ENCODE data around the gene PLCD4. TPM values are rescaled to one million over a fixed set of nuclear protein-coding genes. Genes with fewer than 3 reads are reported as not detected.

The PLCD4 gene
- polyA plus RNA-seq, 2 of the 4 experiments (the other 2 are of a cell fraction): 1.2 to 2.8 TPM

DNA sequence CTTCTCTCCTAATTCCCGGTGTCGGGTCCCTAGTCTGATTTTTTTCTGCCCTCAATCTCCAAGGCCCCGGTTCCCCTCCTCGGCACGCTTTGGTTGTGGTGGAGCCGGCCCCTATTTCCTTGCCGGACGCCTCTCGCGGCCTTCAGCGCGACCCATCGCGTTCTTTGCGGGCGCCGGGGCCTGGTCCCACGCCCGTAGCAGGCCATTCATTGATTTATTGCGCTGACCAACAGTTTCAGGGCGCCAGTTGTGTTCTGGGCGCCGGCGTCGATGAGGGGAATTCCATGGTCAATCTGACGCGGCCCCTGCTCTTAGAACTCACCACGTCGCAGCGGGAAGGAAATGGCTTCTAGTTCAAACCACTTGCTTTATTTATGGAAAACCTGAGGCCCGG is 38.7 kb upstream of the PLCD4 start (continued):
- TF ChIP-seq KDM5A (IDR thresholded peaks at IDR 0.05): peak; percentile 56; the same call in 1 of the 2 replicates
- TF ChIP-seq TFCP2L1 (CRISPR knock-in tag; IDR thresholded peaks at IDR 0.05): 0 out of 2 replicates have a peak, but pooled peaks have one; percentile 1
- TF ChIP-seq EHF (CRISPR knock-in tag; IDR thresholded peaks at IDR 0.05): no peak
- no peak for TF ChIP-seq ZC3H11A (IDR thresholded peaks at IDR 0.05)
- TF ChIP-seq NPAS2 (CRISPR knock-in tag; IDR thresholded peaks at IDR 0.05; ENCODE audit: borderline replicate concordance): no peak
- TF ChIP-seq, protein P1, sequence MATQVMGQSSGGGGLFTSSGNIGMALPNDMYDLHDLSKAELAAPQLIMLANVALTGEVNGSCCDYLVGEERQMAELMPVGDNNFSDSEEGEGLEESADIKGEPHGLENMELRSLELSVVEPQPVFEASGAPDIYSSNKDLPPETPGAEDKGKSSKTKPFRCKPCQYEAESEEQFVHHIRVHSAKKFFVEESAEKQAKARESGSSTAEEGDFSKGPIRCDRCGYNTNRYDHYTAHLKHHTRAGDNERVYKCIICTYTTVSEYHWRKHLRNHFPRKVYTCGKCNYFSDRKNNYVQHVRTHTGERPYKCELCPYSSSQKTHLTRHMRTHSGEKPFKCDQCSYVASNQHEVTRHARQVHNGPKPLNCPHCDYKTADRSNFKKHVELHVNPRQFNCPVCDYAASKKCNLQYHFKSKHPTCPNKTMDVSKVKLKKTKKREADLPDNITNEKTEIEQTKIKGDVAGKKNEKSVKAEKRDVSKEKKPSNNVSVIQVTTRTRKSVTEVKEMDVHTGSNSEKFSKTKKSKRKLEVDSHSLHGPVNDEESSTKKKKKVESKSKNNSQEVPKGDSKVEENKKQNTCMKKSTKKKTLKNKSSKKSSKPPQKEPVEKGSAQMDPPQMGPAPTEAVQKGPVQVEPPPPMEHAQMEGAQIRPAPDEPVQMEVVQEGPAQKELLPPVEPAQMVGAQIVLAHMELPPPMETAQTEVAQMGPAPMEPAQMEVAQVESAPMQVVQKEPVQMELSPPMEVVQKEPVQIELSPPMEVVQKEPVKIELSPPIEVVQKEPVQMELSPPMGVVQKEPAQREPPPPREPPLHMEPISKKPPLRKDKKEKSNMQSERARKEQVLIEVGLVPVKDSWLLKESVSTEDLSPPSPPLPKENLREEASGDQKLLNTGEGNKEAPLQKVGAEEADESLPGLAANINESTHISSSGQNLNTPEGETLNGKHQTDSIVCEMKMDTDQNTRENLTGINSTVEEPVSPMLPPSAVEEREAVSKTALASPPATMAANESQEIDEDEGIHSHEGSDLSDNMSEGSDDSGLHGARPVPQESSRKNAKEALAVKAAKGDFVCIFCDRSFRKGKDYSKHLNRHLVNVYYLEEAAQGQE (IDR thresholded peaks at IDR 0.05): peak; percentile 53
- TF ChIP-seq, protein P2, sequence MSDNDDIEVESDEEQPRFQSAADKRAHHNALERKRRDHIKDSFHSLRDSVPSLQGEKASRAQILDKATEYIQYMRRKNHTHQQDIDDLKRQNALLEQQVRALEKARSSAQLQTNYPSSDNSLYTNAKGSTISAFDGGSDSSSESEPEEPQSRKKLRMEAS (IDR thresholded peaks at IDR 0.05): no peak
- no peak for TF ChIP-seq RNF2 (IDR thresholded peaks at IDR 0.05; ENCODE audit: borderline replicate concordance, low read depth)
- TF ChIP-seq CBX2 (IDR thresholded peaks at IDR 0.05; ENCODE audit: borderline replicate concordance, low read depth): no peak
- no peak for TF ChIP-seq FOXS1 (CRISPR knock-in tag; IDR thresholded peaks at IDR 0.05)
- TF ChIP-seq, protein P3, sequence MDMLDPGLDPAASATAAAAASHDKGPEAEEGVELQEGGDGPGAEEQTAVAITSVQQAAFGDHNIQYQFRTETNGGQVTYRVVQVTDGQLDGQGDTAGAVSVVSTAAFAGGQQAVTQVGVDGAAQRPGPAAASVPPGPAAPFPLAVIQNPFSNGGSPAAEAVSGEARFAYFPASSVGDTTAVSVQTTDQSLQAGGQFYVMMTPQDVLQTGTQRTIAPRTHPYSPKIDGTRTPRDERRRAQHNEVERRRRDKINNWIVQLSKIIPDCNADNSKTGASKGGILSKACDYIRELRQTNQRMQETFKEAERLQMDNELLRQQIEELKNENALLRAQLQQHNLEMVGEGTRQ (IDR thresholded peaks at IDR 0.05): no peak
- TF ChIP-seq HOXB13 (CRISPR knock-in tag; IDR thresholded peaks at IDR 0.05; ENCODE audit: low read depth): no peak
- TF ChIP-seq POLR2AphosphoS2 (conservative IDR thresholded peaks at IDR 0.05; ENCODE audit: low read length): no peak
- no peak for TF ChIP-seq NR3C1 (IDR thresholded peaks at IDR 0.05)

DNA sequence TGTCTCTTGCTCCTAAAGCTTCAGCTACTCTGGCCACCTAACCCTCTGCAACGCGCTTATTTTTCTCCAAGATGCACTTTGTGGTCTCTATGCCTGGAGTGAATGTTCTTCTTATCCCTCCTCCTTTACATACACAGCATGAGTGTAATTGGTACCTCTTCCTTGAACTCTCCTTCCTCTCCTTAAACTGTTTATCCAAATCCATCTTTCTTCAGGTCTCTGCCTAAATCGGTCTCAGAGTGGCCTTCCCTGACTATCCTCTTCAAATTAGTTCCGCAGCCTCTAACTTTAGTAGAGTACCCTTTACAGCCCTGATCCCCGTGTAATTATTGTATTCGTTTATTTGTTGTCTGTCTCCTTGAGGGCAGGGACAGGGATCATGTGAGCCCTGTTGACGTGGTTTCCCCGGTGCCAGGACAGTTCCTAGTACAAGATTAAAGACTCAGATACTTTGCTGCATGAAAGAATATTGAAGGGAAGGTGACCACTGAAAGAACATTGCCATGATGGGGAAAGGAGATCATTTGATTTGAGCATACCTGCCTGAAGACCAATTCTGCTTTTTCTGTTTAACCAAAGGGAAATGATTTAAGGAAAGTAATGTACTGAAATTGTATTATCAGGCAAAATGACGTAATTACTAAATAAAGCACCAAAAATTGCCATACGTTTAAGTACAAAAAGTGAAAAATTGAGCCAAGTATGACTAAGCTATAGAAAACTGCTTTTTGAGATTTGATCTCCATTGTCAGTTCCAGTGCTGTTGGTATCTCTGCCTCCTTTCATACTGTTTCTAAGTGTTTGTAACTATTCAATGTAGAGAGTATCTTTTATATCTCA is 37.8 kb upstream of the PLCD4 start:
- peak overlapping the region; percentile 87 to 94 for H3K27ac ChIP-seq
- no peak for TF ChIP-seq MYC (IDR thresholded peaks at IDR 0.05; ENCODE audit: borderline replicate concordance, low read length)
- no peak for TF ChIP-seq HDAC2 (IDR thresholded peaks at IDR 0.05)
- no peak for TF ChIP-seq HOXB13 (CRISPR knock-in tag; IDR thresholded peaks at IDR 0.05; ENCODE audit: low read depth)
- TF ChIP-seq, protein P4, sequence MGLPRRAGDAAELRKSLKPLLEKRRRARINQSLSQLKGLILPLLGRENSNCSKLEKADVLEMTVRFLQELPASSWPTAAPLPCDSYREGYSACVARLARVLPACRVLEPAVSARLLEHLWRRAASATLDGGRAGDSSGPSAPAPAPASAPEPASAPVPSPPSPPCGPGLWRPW (IDR thresholded peaks at IDR 0.05): no peak
- no peak for TF ChIP-seq GATA3 (IDR thresholded peaks at IDR 0.05; ENCODE audit: borderline replicate concordance)
- H3K4me1 ChIP-seq: peaks cover 22% of the 10 kb centered on the region
- DNase-seq (ENCODE audit: low read depth in 1 of 2, low spot score in 1 of 2): peak in 1 of 2 experiments; percentile 24
- H3K4me3 ChIP-seq: peak overlapping the region; percentile 74
- ATAC-seq: no peak
- 5% methylated on average over 10 of the region's 10 CpGs for WGBS (ENCODE audit: missing lambda C conversion rate)
- H3K9me3 ChIP-seq: no peaks in the 10 kb centered on the region
- ChIA-PET CTCF (interaction anchor here (1.0 kb wide), 1 partner anchor 287 kb away, joined by 3 read pairs; no protein-coding TSS in a partner anchor), POLR2A (no interaction called here)
- H3K4me2 ChIP-seq: peak overlapping the region; percentile 89
- FAIRE-seq: no peak

DNA sequence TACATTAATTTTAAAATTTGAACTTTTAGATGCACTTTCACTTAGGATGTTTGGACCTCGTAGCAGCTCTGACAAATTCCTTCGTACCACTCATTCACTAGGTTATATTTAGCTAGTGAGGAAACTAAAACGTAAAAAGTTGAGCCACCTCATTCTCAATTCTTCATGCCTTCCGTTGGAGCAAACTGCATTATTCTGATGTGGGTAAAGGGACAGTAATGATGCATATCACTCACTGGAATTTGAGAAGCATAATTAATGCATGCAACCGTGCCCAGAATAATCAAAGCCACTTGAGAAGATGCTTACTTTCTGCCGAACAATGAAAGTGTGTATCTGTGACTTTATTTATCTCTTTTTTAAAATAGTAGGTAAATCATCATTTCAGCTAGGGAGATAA is 36.8 kb upstream of the PLCD4 start:
- no peak for ATAC-seq
- ChIA-PET CTCF (interaction anchor here (0.7 kb wide), 1 partner anchor 95 kb away, joined by 4 read pairs; no protein-coding TSS in a partner anchor), POLR2A (no interaction called here)
- H3K27ac ChIP-seq: no peak overlapping the region
- no peaks in the 10 kb centered on the region for H3K9me3 ChIP-seq
- FAIRE-seq: no peak
- peaks cover 22% of the 10 kb centered on the region for H3K4me1 ChIP-seq
- peak overlapping the region; percentile 74; the same call in 2 of the 3 replicates for H3K4me3 ChIP-seq
- peak overlapping the region; percentile 89 for H3K4me2 ChIP-seq
- no peak for DNase-seq (ENCODE audit: low read depth in 1 of 2, low spot score in 1 of 2)
- TF ChIP-seq RAD21 (conservative IDR thresholded peaks at IDR 0.05 in 1 of 2, IDR thresholded peaks at IDR 0.05 in 1 of 2) (no peak), TFCP2L1 (CRISPR knock-in tag; IDR thresholded peaks at IDR 0.05) (no peak), HOXA7 (CRISPR knock-in tag; IDR thresholded peaks at IDR 0.05) (no peak), KDM1A (IDR thresholded peaks at IDR 0.05; ENCODE audit: low read depth) (no peak), RNF2 (IDR thresholded peaks at IDR 0.05; ENCODE audit: borderline replicate concordance, low read depth) (no peak), SMC3 (IDR thresholded peaks at IDR 0.05) (no peak), NFE2L2 (conservative IDR thresholded peaks at IDR 0.05; ENCODE audit: low read length) (no peak), CBX8 (IDR thresholded peaks at IDR 0.05) (no peak), ZSCAN20 (CRISPR knock-in tag; IDR thresholded peaks at IDR 0.05) (no peak), NR3C1 (IDR thresholded peaks at IDR 0.05) (no peak)
- TF ChIP-seq, protein P4 (IDR thresholded peaks at IDR 0.05): no peak
- 40% methylated on average over 6 of the region's 6 CpGs for WGBS (ENCODE audit: missing lambda C conversion rate)

Measured in A549 (cell line).